HG03439 (cell line): ENCODE results near the gene PCDHB12.
"Not testable (repeated sequence)": the region's sequence is repeated elsewhere in the genome, so short reads cannot be mapped to it uniquely, and the experiment has no call there.

Source experiments
- ATAC-seq: cut with Tn5 transposase; IDR thresholded peaks from one replicate; pipeline ENCODE4 v1.9.1; 2021; ENCODE audit warnings: mild to moderate bottlenecking, moderate library complexity; ENCODE audit not compliant: unreplicated experiment

The PCDHB12 gene

DNA sequence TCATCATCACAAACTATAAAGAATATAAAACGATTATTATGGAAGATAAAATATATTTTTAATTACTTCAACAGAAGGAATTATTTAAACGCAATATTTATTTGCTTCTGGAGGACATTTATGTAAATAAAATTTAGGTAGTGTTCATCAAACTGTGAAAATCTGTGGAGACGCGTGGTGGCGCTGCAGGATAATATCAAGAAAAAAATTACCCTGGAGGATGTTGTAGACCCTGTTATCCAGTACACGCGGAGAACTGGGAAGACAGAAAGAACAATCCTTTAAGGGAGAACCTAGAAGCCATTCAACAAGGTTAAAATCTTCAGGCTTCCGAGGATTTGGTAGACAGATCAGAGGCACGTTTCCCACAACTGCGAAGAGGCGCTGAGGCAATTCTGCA lies at the start of gene PCDHB12:
PCDHB12 (plus strand) TSS at position 242 of the 400 bp plus-strand sequence. CDS start 189 bp downstream, outside the sequence.
- no peak for ATAC-seq

DNA sequence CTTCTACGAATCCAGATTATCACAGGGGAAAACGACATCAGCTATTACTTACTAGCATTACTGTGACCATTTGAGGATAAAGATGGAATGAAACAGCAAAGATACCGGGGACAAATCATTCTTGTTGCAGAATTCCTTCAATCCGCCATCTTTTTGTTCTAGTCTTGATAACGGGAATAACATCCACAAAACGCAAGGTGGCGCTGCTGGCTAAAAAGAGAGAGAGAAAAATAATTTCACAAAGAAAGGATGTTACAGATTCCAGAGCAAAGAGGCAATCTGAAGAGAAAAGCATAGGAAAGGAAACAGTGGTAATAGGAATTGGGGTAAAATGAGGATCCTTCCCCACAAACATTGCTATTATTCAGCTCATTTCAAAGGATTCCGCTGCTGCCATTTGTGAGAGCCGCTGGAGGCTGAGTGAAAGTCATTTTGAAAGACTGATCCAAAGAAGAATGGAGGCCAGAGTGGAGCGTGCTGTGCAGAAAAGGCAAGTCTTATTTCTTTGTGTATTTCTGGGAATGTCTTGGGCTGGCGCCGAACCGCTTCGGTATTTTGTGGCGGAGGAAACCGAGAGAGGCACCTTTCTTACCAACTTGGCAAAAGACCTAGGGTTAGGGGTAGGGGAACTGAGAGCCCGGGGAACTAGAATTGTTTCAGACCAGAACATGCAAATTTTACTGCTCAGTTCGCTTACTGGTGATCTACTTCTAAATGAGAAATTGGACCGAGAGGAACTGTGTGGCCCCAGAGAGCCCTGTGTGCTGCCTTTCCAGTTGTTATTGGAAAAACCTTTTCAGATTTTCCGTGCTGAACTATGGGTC lies 35.9 kb upstream of the PCDHB12 start, which contains the start of gene PCDHB7:
PCDHB7 (plus strand) TSS at position 264 of the 824 bp plus-strand sequence; CDS start at position 456, 192 bp downstream.
- ATAC-seq = no peak

DNA sequence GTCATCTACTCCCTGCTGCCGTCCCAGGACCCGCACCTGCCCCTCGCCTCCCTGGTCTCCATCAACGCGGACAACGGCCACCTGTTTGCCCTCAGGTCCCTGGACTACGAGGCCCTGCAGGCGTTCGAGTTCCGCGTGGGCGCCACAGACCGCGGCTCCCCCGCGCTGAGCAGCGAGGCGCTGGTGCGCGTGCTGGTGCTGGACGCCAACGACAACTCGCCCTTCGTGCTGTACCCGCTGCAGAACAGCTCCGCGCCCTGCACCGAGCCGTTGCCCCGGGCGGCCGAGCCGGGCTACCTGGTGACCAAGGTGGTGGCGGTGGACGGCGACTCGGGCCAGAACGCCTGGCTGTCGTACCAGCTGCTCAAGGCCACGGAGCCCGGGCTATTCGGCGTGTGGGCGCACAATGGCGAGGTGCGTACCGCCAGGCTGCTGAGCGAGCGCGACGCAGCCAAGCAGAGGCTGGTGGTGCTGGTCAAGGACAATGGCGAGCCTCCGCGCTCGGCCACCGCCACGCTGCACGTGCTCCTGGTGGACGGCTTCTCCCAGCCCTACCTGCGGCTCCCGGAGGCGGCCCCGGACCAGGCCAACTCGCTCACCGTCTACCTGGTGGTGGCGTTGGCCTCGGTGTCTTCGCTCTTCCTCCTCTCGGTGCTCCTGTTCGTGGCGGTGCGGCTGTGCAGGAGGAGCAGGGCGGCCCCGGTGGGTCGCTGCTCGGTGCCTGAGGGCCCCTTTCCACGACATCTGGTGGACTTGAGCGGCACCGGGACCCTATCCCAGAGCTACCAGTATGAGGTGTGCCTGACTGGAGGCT lies 34.0 kb upstream of the PCDHB12 start:
- not testable (repeated sequence) for ATAC-seq

DNA sequence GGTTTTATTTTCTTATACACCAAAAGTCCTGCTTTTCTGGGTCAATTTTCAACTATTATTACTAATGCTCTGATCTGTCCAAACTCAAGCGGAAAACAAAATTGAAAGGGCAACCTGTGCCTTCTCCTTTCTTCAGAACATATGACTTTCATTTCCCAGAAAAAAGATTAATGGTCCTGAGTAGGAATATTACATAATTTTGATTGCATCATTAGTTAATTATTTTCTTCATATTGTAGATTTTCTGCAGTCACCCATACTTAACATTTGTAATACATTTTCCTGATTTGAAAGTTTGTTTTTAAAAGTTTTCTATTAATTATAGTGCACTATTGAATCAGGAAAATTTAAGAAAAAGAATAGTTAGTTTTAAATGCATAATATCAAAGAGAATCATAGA lies 32.6 kb upstream of the PCDHB12 start:
- ATAC-seq = no peak

DNA sequence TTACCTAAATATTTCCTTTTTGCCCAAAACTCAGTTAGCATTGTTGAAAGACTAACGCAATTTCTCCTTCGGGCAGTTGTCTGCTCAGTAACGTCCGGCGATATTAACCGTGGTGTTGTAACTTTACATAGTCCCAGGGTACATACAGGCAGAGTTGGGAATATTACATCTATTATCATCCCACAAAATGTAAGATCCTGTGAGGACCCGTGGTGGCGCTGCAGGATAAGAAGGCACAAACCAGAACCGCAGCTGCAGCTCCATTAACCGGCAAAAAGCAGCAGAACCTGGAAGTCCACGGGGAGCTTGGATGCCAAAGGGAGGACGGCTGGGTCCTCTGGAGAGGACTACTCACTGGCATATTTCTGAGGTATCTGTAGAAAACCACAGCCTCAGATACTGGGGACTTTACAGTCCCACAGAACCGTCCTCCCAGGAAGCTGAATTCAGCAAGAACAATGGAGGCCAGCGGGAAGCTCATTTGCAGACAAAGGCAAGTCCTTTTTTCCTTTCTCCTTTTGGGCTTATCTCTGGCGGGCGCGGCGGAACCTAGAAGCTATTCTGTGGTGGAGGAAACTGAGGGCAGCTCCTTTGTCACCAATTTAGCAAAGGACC lies 30.8 kb upstream of the PCDHB12 start, which contains the start of gene PCDHB8:
PCDHB8 (plus strand) TSS at position 214 of the 615 bp plus-strand sequence; CDS start at position 459, 245 bp downstream.
- not testable (repeated sequence) for ATAC-seq

DNA sequence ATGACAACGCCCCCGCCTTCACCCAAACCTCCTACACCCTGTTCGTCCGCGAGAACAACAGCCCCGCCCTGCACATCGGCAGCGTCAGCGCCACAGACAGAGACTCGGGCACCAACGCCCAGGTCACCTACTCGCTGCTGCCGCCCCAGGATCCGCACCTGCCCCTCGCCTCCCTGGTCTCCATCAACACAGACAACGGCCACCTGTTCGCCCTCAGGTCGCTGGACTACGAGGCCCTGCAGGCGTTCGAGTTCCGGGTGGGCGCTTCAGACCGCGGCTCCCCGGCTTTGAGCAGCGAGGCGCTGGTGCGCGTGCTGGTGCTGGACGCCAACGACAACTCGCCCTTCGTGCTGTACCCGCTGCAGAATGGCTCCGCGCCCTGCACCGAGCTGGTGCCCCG lies 29.1 kb upstream of the PCDHB12 start:
- not testable (repeated sequence) for ATAC-seq

DNA sequence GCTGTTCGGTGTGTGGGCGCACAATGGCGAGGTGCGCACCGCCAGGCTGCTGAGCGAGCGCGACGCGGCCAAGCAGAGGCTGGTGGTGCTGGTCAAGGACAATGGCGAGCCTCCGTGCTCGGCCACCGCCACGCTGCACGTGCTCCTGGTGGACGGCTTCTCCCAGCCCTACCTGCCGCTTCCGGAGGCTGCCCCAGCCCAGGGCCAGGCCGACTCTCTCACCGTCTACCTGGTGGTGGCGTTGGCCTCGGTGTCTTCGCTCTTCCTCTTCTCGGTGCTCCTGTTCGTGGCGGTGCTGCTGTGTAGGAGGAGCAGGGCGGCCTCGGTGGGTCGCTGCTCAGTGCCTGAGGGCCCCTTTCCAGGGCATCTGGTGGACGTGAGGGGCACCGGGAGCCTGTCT lies 28.6 kb upstream of the PCDHB12 start:
- not testable (repeated sequence) for ATAC-seq

DNA sequence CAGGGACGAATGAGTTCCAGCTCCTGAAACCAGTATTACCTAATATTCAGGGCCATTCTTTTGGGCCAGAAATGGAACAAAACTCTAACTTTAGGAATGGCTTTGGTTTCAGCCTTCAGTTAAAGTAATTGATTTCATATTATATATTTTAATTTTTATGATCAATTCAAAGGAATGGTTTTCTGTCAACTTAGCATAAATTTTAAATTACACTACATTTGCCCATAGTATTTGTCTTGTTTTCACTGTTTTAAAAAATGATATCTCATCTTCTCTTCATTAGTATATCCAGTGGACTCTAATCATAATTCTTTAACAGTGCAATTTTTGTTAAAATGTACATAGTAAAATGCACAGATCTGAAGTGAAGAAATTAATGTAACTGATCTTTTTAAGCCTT lies 28.2 kb upstream of the PCDHB12 start:
- ATAC-seq = no peak

DNA sequence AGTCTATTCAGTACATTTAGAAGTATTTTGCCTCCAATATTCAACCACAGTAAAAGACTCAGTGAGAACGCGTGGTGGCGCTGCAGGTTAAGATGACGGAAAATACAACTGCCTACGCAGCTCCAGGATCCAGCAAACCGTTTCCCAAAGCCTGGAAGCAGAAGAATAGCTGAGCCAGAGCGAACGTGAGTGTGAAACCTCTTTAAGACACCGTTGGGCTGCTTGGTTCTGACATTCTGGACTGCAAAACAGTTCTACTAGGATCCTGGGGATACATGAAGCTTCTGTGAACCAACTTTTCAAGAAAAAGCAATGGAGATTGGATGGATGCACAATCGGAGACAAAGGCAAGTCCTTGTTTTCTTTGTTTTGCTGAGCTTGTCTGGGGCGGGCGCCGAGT lies 26.3 kb upstream of the PCDHB12 start, which contains the start of gene PCDHB16:
PCDHB16 (plus strand) TSS at position 140 of the 400 bp plus-strand sequence; CDS start at position 313, 173 bp downstream.
- no peak for ATAC-seq

DNA sequence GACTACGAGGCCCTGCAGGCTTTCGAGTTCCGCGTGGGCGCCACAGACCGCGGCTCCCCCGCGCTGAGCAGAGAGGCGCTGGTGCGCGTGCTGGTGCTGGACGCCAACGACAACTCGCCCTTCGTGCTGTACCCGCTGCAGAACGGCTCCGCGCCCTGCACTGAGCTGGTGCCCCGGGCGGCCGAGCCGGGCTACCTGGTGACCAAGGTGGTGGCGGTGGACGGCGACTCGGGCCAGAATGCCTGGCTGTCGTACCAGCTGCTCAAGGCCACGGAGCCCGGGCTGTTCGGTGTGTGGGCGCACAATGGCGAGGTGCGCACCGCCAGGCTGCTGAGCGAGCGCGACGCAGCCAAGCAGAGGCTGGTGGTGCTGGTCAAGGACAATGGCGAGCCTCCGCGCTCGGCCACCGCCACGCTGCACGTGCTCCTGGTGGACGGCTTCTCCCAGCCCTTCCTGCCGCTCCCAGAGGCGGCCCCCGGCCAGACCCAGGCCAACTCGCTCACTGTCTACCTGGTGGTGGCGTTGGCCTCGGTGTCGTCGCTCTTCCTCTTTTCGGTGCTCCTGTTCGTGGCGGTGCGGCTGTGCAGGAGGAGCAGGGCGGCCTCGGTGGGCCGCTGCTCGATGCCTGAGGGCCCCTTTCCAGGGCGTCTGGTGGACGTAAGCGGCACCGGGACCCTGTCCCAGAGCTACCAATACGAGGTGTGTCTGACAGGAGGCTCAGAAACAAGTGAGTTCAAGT lies 24.2 kb upstream of the PCDHB12 start:
- ATAC-seq = not testable (repeated sequence)

DNA sequence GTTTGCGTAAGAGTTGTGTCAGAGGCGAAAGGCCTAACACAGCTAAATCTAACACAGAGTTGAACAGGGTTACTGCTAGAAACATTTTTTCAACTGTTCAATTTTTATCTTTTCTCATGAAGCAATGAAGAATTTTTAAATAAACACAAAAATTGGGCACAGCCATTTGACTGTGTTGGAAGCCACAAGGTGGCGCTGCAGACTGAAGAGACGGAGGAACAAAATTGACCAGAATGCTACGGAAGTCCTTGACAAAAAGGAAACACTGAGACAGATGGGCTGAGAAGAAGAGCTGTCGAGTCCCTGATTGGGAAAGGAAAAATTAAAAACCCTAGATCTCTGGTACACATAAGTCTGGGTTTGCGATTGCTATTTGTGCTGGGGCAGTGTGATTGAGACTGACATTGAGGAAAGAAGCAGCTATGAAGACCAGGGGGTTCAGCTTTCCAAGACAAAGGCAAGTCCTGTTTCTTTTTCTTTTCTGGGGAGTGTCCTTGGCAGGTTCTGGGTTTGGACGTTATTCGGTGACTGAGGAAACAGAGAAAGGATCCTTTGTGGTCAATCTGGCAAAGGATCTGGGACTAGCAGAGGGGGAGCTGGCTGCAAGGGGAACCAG lies 21.5 kb upstream of the PCDHB12 start, which contains the start of gene PCDHB9:
PCDHB9 (plus strand) TSS at position 265 of the 616 bp plus-strand sequence; CDS start at position 423, 158 bp downstream.
- ATAC-seq = no peak

DNA sequence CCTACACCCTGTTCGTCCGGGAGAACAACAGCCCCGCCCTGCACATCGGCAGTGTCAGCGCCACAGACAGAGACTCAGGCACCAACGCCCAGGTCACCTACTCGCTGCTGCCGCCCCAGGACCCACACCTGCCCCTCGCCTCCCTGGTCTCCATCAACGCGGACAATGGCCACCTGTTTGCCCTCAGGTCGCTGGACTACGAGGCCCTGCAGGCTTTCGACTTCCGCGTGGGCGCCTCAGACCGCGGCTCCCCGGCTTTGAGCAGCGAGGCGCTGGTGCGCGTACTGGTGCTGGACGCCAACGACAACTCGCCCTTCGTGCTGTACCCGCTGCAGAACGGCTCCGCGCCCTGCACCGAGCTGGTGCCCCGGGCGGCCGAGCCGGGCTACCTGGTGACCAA lies 19.8 kb upstream of the PCDHB12 start:
- not testable (repeated sequence) for ATAC-seq

DNA sequence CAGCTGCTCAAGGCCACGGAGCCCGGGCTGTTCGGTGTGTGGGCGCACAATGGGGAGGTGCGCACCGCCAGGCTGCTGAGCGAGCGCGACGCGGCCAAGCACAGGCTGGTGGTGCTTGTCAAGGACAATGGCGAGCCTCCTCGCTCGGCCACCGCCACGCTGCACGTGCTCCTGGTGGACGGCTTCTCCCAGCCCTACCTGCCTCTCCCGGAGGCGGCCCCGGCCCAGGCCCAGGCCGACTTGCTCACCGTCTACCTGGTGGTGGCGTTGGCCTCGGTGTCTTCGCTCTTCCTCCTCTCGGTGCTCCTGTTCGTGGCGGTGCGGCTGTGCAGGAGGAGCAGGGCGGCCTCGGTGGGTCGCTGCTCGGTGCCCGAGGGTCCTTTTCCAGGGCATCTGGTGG lies 19.4 kb upstream of the PCDHB12 start:
- ATAC-seq = not testable (repeated sequence)

DNA sequence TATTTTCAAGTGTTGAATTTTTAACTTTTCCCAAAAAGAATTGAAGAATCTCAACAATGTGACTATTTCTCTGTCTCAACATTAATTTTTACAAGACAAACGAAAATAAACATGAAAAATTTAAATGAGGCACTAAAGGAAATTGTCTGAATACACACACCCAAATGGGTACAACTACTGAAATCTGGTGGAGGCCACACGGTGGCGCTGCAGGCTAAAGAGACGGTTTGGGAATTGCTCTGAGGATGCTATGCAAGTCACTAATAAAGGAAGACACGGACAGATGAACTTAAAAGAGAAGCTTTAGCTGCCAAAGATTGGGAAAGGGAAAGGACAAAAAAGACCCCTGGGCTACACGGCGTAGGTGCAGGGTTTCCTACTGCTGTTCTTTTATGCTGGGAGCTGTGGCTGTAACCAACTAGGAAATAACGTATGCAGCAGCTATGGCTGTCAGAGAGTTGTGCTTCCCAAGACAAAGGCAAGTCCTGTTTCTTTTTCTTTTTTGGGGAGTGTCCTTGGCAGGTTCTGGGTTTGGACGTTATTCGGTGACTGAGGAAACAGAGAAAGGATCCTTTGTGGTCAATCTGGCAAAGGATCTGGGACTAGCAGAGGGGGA lies 16.3 kb upstream of the PCDHB12 start, which contains the start of gene PCDHB10:
PCDHB10 (plus strand) TSS at position 244 of the 616 bp plus-strand sequence; CDS start at position 444, 200 bp downstream.
- ATAC-seq = no peak

DNA sequence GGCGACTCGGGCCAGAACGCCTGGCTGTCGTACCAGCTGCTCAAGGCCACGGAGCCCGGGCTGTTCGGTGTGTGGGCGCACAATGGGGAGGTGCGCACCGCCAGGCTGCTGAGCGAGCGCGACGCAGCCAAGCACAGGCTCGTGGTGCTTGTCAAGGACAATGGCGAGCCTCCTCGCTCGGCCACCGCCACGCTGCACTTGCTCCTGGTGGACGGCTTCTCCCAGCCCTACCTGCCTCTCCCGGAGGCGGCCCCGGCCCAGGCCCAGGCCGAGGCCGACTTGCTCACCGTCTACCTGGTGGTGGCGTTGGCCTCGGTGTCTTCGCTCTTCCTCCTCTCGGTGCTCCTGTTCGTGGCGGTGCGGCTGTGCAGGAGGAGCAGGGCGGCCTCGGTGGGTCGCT lies 14.2 kb upstream of the PCDHB12 start:
- ATAC-seq = not testable (repeated sequence)

DNA sequence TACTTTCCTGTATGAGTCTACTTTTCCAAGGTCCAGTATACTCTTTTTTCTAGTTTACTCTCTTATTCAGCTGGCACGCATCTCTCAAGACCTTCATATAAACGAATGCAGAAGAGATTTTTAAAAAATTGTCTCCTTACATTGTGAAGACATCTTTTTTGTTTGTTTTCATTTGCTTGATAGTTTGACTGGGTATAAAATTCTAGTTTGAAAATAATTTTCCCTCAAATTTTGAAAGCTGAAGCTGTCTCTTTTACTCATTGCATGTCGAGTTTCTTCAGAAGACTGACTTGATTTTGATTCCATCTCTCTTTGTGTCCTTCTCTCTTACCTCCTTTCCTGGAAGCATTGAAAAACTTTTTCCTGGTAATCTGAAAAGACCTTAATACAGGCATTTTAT lies 12.2 kb upstream of the PCDHB12 start:
- no peak for ATAC-seq

DNA sequence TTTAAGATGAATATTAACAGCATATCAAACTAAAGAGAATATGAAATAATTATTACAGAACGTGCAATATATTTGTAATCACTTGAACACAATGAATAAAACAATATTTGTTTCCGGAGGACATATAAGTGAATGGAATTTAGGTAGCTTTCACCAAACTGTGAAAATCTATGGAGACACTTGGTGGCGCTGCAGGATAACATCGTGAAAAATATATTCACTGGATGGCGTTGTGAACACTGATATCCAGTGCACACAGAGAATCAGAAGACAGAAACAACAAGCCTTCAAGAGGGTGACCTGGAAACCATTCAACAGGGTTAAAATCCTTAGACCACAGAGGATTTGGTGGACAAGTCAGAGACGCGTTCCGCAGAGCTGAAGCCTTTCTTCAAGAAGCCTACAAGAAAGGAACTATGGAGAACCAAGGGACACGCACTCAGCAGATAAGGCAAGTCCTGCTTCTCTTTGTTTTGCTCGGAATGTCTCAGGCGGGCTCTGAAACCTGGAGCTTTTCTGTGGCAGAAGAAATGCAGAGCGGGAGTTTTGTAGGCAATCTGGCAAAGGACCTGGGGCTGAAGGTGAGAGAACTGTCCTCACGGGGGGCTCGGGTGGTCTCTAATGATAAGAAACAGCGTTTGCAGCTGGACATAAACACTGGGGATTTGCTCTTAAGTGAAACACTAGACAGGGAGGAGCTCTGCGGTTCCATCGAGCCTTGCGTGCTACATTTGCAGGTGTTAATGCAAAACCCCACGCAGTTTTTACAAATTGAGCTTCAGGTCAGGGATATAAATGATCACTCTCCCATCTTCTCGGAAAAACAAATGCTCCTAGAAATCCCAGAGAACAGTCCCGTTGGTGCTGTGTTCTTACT lies 8.9 kb upstream of the PCDHB12 start, which contains the start of gene PCDHB11:
PCDHB11 (plus strand) TSS at position 269 of the 877 bp plus-strand sequence; CDS start at position 417, 148 bp downstream.
- no peak for ATAC-seq

DNA sequence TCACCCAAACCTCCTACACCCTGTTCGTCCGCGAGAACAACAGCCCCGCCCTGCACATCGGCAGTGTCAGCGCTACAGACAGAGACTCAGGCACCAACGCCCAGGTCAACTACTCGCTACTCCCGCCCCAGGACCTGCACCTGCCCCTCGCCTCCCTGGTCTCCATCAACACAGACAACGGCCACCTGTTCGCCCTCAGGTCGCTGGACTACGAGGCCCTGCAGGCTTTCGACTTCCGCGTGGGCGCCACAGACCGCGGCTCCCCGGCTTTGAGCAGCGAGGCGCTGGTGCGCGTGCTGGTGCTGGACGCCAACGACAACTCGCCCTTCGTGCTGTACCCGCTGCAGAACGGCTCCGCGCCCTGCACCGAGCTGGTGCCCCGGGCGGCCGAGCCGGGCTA lies 7.4 kb upstream of the PCDHB12 start:
- not testable (repeated sequence) for ATAC-seq
